Body of pancreas (tissue), 4 donors: Measurements from ENCODE around the gene GPRC5C.

Experiments
- CTCF ChIP-seq, 7 experiments: fragments of 450-650 bp in 4 of 7; fragments of 200-600 bp in 3 of 7; sonication (generic) in 3 of 7; IDR thresholded peaks; one replicate each; pipeline ENCODE4 v1.5.1; 2016 to 2019; ENCODE audit warnings: antibody characterized with exemption in 7 of 7
- POLR2A ChIP-seq, 3 donors: fragments of 450-650 bp; IDR thresholded peaks; one replicate each; pipeline ENCODE4 v1.6.1; 2016; ENCODE audit warnings: antibody characterized with exemption in 3 of 3, mild to moderate bottlenecking in 2 of 3

DNA sequence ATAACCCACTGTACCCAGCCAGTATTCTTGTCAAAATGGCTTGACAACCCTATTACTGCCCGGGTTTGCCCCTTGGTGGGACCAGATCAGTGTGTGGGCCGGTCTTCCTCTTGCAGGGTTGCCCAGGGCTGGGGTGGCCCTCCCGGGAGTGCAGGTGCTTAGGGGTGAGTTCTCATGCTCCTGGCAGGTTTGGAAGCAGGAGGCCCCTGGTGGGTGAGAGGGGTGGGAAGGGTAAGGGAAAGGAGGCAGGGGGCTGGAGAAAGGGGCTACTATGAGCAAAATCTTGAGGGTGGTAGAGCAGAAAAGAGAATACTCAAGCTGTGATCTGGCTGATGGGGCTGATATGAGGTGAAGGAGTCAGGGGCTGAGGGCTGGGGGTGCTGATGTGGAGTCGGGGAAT, 41.0 kb downstream of the GPRC5C start:
- TF ChIP-seq POLR2A (IDR thresholded peaks at IDR 0.05) (no peak), CTCF (IDR thresholded peaks at IDR 0.05) (no peak)
